ENCODE data around the gene TPCN2. TPM values are rescaled to one million over a fixed set of nuclear protein-coding genes. Genes with fewer than 3 reads are reported as not detected.

Gene TPCN2
- total and polyA plus RNA-seq, 2 of the 8 experiments (the other 6 are each of a cell fraction or from before 2014, with no cell fraction given), result 9.7 to 18.6 TPM

DNA sequence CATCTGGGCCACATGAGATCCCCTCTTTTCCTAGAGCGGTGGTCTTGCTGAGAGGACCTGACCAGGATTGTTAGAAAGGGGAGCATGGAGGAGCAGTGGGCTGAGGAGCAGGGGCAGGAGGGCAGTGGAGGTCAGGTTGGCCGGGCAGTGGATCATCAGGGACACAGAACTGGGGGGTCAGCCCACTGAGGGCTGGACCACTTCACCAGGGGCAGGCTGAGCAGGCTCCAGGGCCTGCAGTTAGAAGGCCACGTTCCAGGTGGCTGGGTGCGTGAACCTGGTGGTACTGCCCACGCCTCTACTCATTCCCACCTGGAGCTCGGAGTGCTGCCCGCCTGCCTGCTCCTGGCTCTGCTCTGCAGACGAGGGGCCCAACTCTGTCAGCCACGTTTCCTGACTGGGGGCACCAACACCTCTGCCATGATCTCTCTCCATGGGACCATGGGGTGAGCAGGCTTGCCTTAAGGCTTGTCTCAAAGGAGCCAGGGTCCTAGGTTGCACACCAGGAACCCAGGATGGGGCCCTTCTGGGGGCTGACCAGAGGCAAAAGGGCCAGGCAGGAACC lies 45.3 kb upstream of the TPCN2 start:
- H3K27me3 ChIP-seq (replicated peaks in 1 of 4; ENCODE audit: control insufficient read depth in 3 of 4, extremely low read depth in 1 of 4, insufficient read depth in 3 of 4, low read length in 3 of 4), result no peaks in the 10 kb centered on the region
- H3K14ac ChIP-seq (ENCODE audit: insufficient read length), result no peak overlapping the region
- peaks cover 0 to 3% (median 1%) of the 10 kb centered on the region in 4 experiments; a peak in 3 of 7 replicates for H3K4me1 ChIP-seq (replicated peaks in 1 of 4; ENCODE audit: control insufficient read depth in 3 of 4, insufficient read depth in 4 of 4, low read length in 3 of 4)
- H2BK15ac ChIP-seq (ENCODE audit: low read length), result no peak overlapping the region
- H3K9me3 ChIP-seq (ENCODE audit: insufficient read depth in 2 of 2, low read depth in 1 of 2, low read length in 1 of 2), result no peaks in the 10 kb centered on the region
- no peak overlapping the region for H3K9ac ChIP-seq (replicated peaks in 1 of 4; ENCODE audit: extremely low read depth in 1 of 4, low read depth in 3 of 4, low read length in 3 of 4)
- CTCF ChIA-PET (ENCODE audit: partially characterized antibody), result interaction anchor here (0.6 to 3.2 kb wide), 6 partner anchors 9 to 84 kb away, joined by 3 to 8 read pairs (median 4); partner anchors contain the start of gene MRGPRF
- DNase-seq (ENCODE audit: low read depth in 1 of 2, low spot score in 2 of 2) (no peak), FAIRE-seq (no peak)
- H3K4ac ChIP-seq (replicated peaks; ENCODE audit: insufficient read length, low read depth, low read length), result no peak overlapping the region
- no peak overlapping the region for H4K8ac ChIP-seq (ENCODE audit: extremely low read depth, insufficient read depth, low read length)
- H3K4me3 ChIP-seq (ENCODE audit: extremely low read depth in 1 of 4, insufficient read depth in 2 of 4, low read depth in 3 of 4, low read length in 4 of 4), result no peak overlapping the region
- POLR2A ChIA-PET (ENCODE audit: partially characterized antibody), result no interaction called here
- H3K56ac ChIP-seq (replicated peaks; ENCODE audit: insufficient read length, low read depth, low read length), result no peak overlapping the region
- H4K91ac ChIP-seq (replicated peaks; ENCODE audit: insufficient read length, low read length), result no peak overlapping the region
- no peak overlapping the region for H2BK5ac ChIP-seq (ENCODE audit: low read depth, low read length)
- WGBS, 2 experiments (ENCODE audit: extremely low coverage in 1 of 2, insufficient coverage in 1 of 2, insufficient read length in 1 of 2, insufficient replicate concordance in 2 of 2, low coverage in 1 of 2, low lambda C conversion rate in 2 of 2, missing lambda C conversion rate in 1 of 2), result 94% methylated on average over 9 of the region's 9 CpGs; no CpG with 5 or more reads in 1 of the 2 experiments
- no peaks in the 10 kb centered on the region for H4K20me1 ChIP-seq (replicated peaks in 1 of 2; ENCODE audit: control insufficient read depth in 1 of 2, insufficient read depth in 2 of 2, low read length in 2 of 2)
- no peaks in the 10 kb centered on the region for H3K79me2 ChIP-seq (ENCODE audit: control insufficient read depth in 1 of 2, insufficient read depth in 2 of 2, low read length in 2 of 2)
- H2BK20ac ChIP-seq (ENCODE audit: low read length), result no peak overlapping the region
- H3K18ac ChIP-seq (ENCODE audit: extremely low read depth, low read length), result no peak overlapping the region; the same call in 1 of the 2 replicates
- H4K5ac ChIP-seq (ENCODE audit: insufficient read length, low read depth, low read length), result no peak overlapping the region
- H3K4me2 ChIP-seq (ENCODE audit: insufficient read depth in 1 of 2, low read depth in 2 of 2, low read length in 2 of 2), result no peak overlapping the region
- H3K23me2 ChIP-seq (ENCODE audit: low read depth, low read length), result no peaks in the 10 kb centered on the region
- H3K36me3 ChIP-seq (ENCODE audit: control insufficient read depth in 2 of 4, insufficient read depth in 4 of 4, low read length in 3 of 4), result no peaks in the 10 kb centered on the region; a peak in 1 of 8 replicates
- no peak overlapping the region for H2AFZ ChIP-seq (ENCODE audit: low read length)
- H2BK12ac ChIP-seq (ENCODE audit: low read depth, low read length), result no peak overlapping the region
- no peak overlapping the region for H2BK120ac ChIP-seq (replicated peaks; ENCODE audit: low read depth, low read length)
- no peak overlapping the region for H2AK5ac ChIP-seq (ENCODE audit: low read depth, low read length)
- H3K79me1 ChIP-seq (ENCODE audit: low read depth, low read length), result no peaks in the 10 kb centered on the region
- TF ChIP-seq SIN3A (conservative IDR thresholded peaks at IDR 0.05 in 1 of 2, IDR thresholded peaks at IDR 0.05 in 1 of 2; ENCODE audit: low read depth in 1 of 2, low read length in 2 of 2), result no peak
- no peak for TF ChIP-seq SAP30 (IDR thresholded peaks at IDR 0.05; ENCODE audit: insufficient read depth, insufficient replicate concordance, low read length)
- no peak for TF ChIP-seq POU5F1 (IDR thresholded peaks at IDR 0.05; ENCODE audit: low read depth, low read length)
- no peak for TF ChIP-seq RAD21 (IDR thresholded peaks at IDR 0.05 in 1 of 2, conservative IDR thresholded peaks at IDR 0.05 in 1 of 2; ENCODE audit: low read depth in 2 of 2, low read length in 2 of 2)
- TF ChIP-seq TAF1 (IDR thresholded peaks at IDR 0.05; ENCODE audit: low read depth, low read length), result no peak
- no peak overlapping the region for H3K23ac ChIP-seq (ENCODE audit: insufficient read length)
- no peak overlapping the region for H3K27ac ChIP-seq (ENCODE audit: low read depth, low read length)
